Measurements from ENCODE around the gene ACBD6.

ACBD6 gene

GRCh38 chr1:180258290-180258689 is 244.1 kb downstream of the ACBD6 start:
- no peak for DNase-seq (ENCODE audit: low read depth in 1 of 2, low spot score in 1 of 2)
- H3K4me3 ChIP-seq (replicated peaks; ENCODE audit: insufficient read depth, low read length) = no peak overlapping the region
- no peaks in the 10 kb centered on the region for H3K27me3 ChIP-seq (ENCODE audit: insufficient read depth, poor library complexity, severe bottlenecking)
- H3K27ac ChIP-seq (replicated peaks) = no peak overlapping the region
- TF ChIP-seq SPI1 (IDR thresholded peaks at IDR 0.05; ENCODE audit: borderline replicate concordance, low read depth) (no peak), GABPA (IDR thresholded peaks at IDR 0.05; ENCODE audit: low read depth) (no peak), REST (IDR thresholded peaks at IDR 0.05; ENCODE audit: insufficient replicate concordance, low read depth) (no peak), POLR2AphosphoS5 (IDR thresholded peaks at IDR 0.05; ENCODE audit: low read depth) (no peak), CTCF (IDR thresholded peaks at IDR 0.05; ENCODE audit: insufficient read depth, low read length) (no peak)

- H3K27ac ChIP-seq (replicated peaks) = no peak overlapping the region
- H3K27me3 ChIP-seq (ENCODE audit: insufficient read depth, poor library complexity, severe bottlenecking) = no peaks in the 10 kb centered on the region
- TF ChIP-seq CTCF (IDR thresholded peaks at IDR 0.05; ENCODE audit: insufficient read depth, low read length) (no peak), GABPA (IDR thresholded peaks at IDR 0.05; ENCODE audit: low read depth) (no peak), SPI1 (IDR thresholded peaks at IDR 0.05; ENCODE audit: borderline replicate concordance, low read depth) (no peak), POLR2AphosphoS5 (IDR thresholded peaks at IDR 0.05; ENCODE audit: low read depth) (no peak), REST (IDR thresholded peaks at IDR 0.05; ENCODE audit: insufficient replicate concordance, low read depth) (no peak)
- H3K4me3 ChIP-seq (replicated peaks; ENCODE audit: insufficient read depth, low read length) = no peak overlapping the region
- DNase-seq (ENCODE audit: low read depth in 1 of 2, low spot score in 1 of 2) = no peak
These were observed 244.9 kb downstream of the ACBD6 start for GRCh38 chr1:180257486-180257885.

GRCh38 chr1:180257028-180257386 is 245.4 kb downstream of the ACBD6 start:
- no peak overlapping the region for H3K4me3 ChIP-seq (replicated peaks; ENCODE audit: insufficient read depth, low read length)
- DNase-seq (ENCODE audit: low read depth in 1 of 2, low spot score in 1 of 2) = no peak
- H3K27ac ChIP-seq (replicated peaks) = no peak overlapping the region
- TF ChIP-seq POLR2AphosphoS5 (IDR thresholded peaks at IDR 0.05; ENCODE audit: low read depth) (no peak), CTCF (IDR thresholded peaks at IDR 0.05; ENCODE audit: insufficient read depth, low read length) (no peak), REST (IDR thresholded peaks at IDR 0.05; ENCODE audit: insufficient replicate concordance, low read depth) (no peak), SPI1 (IDR thresholded peaks at IDR 0.05; ENCODE audit: borderline replicate concordance, low read depth) (no peak), GABPA (IDR thresholded peaks at IDR 0.05; ENCODE audit: low read depth) (no peak)
- no peaks in the 10 kb centered on the region for H3K27me3 ChIP-seq (ENCODE audit: insufficient read depth, poor library complexity, severe bottlenecking)
